ENCODE measurements around the gene STOX1.
"Not testable (repeated sequence)": the region's sequence is repeated elsewhere in the genome, so short reads cannot be mapped to it uniquely, and the experiment has no call there.

STOX1 gene

GRCh38 chr10:68816796-68817412, 10.4 kb upstream of the STOX1 start:
- peak overlapping the region; percentile 27; the same call in 1 of the 2 replicates for H3K27ac ChIP-seq
- TF ChIP-seq ZFX (IDR thresholded peaks at IDR 0.05) (no peak), CTCF (conservative IDR thresholded peaks at IDR 0.05) (no peak)

- H3K27ac ChIP-seq = not testable (repeated sequence)
Observed at GRCh38 chr10:68820359-68820758, 7.0 kb upstream of the STOX1 start.

- not testable (repeated sequence) for H3K27ac ChIP-seq
Observed at GRCh38 chr10:68822626-68823025, 4.7 kb upstream of the STOX1 start.

- not testable (repeated sequence) for H3K27ac ChIP-seq
Observed at GRCh38 chr10:68827592-68827959, 245 bp downstream of the STOX1 start.

GRCh38 chr10:68828083-68828601, 811 bp downstream of the STOX1 start:
- not testable (repeated sequence) for H3K27ac ChIP-seq

GRCh38 chr10:68828833-68829232, 1.5 kb downstream of the STOX1 start:
- no peak overlapping the region for H3K27ac ChIP-seq
- TF ChIP-seq CTCF (conservative IDR thresholded peaks at IDR 0.05) (no peak), ZFX (IDR thresholded peaks at IDR 0.05) (no peak)

- TF ChIP-seq CTCF (conservative IDR thresholded peaks at IDR 0.05) (no peak), ZFX (IDR thresholded peaks at IDR 0.05) (no peak)
- H3K27ac ChIP-seq = no peak overlapping the region
Observed at GRCh38 chr10:68829521-68829920, 2.2 kb downstream of the STOX1 start.

- TF ChIP-seq ZFX (IDR thresholded peaks at IDR 0.05) = no peak
- TF ChIP-seq CTCF (conservative IDR thresholded peaks at IDR 0.05) = no peak
- H3K27ac ChIP-seq = no peak overlapping the region
Observed at GRCh38 chr10:68829952-68830351, 2.6 kb downstream of the STOX1 start.

- no peak for TF ChIP-seq ZFX (IDR thresholded peaks at IDR 0.05)
- TF ChIP-seq CTCF (conservative IDR thresholded peaks at IDR 0.05) = no peak
- H3K27ac ChIP-seq = no peak overlapping the region
Observed at GRCh38 chr10:68831961-68832455, 4.7 kb downstream of the STOX1 start.

- no peak for TF ChIP-seq ZFX (IDR thresholded peaks at IDR 0.05)
- TF ChIP-seq CTCF (conservative IDR thresholded peaks at IDR 0.05) = no peak
- H3K27ac ChIP-seq = no peak overlapping the region
Observed at GRCh38 chr10:68832601-68833000, 5.3 kb downstream of the STOX1 start.
